ENCODE results near the gene FAM177B.

FAM177B gene

DNA sequence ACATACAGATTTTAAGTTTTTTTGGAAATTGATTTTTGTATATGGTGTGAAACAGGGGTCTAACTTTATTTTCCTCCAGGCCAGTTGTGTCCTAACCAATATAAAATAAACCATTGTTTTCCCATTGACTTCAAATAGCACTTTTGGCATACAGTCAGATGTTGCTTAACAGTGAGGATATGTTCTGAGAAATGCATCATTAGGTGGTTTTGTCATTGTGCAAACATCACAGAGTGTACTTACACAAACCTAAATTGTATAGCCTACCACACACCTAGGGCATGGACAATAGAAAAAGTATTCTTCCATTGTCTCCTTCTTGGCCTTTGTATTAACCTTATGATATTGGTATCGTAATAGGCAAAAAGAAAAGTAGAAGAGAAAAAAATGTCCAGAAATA, 40.5 kb downstream of the FAM177B start:
- TF ChIP-seq CEBPB (IDR thresholded peaks at IDR 0.05) (peak; percentile 52), TEAD4 (IDR thresholded peaks at IDR 0.05) (no peak)

DNA sequence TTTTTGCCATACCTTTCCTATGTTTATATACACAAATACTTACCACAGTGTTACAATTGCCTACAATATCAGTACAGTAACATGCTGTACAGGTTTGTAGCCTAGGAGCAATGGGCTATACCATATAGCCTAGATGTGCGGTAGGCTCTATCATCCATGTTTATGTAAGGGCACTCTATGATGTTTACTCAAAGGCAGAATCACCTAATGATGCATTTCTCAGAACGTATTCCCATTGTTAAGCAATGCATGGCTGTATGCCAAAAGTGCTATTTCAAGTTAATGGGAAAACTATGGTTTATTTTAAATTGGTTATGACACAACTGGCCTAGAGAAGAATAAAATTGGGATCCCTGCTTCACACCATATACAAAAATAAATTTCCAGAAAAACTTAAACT, 41.0 kb downstream of the FAM177B start:
- TF ChIP-seq TAF1 (IDR thresholded peaks at IDR 0.05; ENCODE audit: low read depth) (no peak), ZBTB7A (IDR thresholded peaks at IDR 0.05; ENCODE audit: low read depth) (no peak), TEAD4 (IDR thresholded peaks at IDR 0.05) (no peak), EP300 (IDR thresholded peaks at IDR 0.05; ENCODE audit: borderline replicate concordance) (no peak), EGR1 (IDR thresholded peaks at IDR 0.05) (no peak), CREB1 (IDR thresholded peaks at IDR 0.05; ENCODE audit: low read depth) (no peak), FOXM1 (IDR thresholded peaks at IDR 0.05; ENCODE audit: borderline replicate concordance, low read depth) (no peak), TCF12 (IDR thresholded peaks at IDR 0.05; ENCODE audit: low read depth) (no peak), CEBPB (IDR thresholded peaks at IDR 0.05) (peak; percentile 65), RAD21 (IDR thresholded peaks at IDR 0.05; ENCODE audit: low read depth) (no peak), NFIC (IDR thresholded peaks at IDR 0.05) (peak; percentile 54; the same call in 1 of the 2 replicates)
- TF ChIP-seq, protein P1, sequence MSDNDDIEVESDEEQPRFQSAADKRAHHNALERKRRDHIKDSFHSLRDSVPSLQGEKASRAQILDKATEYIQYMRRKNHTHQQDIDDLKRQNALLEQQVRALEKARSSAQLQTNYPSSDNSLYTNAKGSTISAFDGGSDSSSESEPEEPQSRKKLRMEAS (IDR thresholded peaks at IDR 0.05) = no peak
- TF ChIP-seq, protein P2, sequence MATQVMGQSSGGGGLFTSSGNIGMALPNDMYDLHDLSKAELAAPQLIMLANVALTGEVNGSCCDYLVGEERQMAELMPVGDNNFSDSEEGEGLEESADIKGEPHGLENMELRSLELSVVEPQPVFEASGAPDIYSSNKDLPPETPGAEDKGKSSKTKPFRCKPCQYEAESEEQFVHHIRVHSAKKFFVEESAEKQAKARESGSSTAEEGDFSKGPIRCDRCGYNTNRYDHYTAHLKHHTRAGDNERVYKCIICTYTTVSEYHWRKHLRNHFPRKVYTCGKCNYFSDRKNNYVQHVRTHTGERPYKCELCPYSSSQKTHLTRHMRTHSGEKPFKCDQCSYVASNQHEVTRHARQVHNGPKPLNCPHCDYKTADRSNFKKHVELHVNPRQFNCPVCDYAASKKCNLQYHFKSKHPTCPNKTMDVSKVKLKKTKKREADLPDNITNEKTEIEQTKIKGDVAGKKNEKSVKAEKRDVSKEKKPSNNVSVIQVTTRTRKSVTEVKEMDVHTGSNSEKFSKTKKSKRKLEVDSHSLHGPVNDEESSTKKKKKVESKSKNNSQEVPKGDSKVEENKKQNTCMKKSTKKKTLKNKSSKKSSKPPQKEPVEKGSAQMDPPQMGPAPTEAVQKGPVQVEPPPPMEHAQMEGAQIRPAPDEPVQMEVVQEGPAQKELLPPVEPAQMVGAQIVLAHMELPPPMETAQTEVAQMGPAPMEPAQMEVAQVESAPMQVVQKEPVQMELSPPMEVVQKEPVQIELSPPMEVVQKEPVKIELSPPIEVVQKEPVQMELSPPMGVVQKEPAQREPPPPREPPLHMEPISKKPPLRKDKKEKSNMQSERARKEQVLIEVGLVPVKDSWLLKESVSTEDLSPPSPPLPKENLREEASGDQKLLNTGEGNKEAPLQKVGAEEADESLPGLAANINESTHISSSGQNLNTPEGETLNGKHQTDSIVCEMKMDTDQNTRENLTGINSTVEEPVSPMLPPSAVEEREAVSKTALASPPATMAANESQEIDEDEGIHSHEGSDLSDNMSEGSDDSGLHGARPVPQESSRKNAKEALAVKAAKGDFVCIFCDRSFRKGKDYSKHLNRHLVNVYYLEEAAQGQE (IDR thresholded peaks at IDR 0.05; ENCODE audit: low read depth) = no peak

DNA sequence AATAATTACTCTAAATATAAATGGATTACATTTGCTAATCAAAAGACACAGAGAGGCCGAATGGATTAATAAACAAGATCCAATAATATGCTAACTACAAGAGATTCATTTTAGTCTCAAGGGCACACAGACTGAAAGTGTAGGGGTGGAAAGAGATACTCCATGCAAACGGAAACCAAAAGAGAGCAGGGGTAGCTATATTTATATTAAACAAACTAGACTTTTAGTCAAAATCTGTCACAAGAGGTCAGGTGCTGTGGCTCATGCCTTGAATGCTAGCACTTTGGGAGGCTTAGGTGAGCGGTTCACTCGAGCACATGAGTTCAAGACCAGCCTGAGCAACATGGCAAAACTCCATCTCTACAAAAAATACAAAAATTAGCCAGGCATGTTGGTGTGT, 44.2 kb downstream of the FAM177B start:
- TF ChIP-seq, protein P3, sequence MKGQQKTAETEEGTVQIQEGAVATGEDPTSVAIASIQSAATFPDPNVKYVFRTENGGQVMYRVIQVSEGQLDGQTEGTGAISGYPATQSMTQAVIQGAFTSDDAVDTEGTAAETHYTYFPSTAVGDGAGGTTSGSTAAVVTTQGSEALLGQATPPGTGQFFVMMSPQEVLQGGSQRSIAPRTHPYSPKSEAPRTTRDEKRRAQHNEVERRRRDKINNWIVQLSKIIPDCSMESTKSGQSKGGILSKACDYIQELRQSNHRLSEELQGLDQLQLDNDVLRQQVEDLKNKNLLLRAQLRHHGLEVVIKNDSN (IDR thresholded peaks at IDR 0.05) = no peak
- TF ChIP-seq CEBPB (IDR thresholded peaks at IDR 0.05) = no peak
- no peak for TF ChIP-seq RAD21 (IDR thresholded peaks at IDR 0.05; ENCODE audit: low read depth)
- TF ChIP-seq, protein P2 (IDR thresholded peaks at IDR 0.05; ENCODE audit: low read depth) = no peak
- no peak for TF ChIP-seq FOXM1 (IDR thresholded peaks at IDR 0.05; ENCODE audit: borderline replicate concordance, low read depth)
- TF ChIP-seq TCF12 (IDR thresholded peaks at IDR 0.05; ENCODE audit: low read depth) = no peak
- TF ChIP-seq ZBTB7A (IDR thresholded peaks at IDR 0.05; ENCODE audit: low read depth) = no peak
- no peak for TF ChIP-seq EGR1 (IDR thresholded peaks at IDR 0.05)
- no peak for TF ChIP-seq CREB1 (IDR thresholded peaks at IDR 0.05; ENCODE audit: low read depth)
- TF ChIP-seq EP300 (IDR thresholded peaks at IDR 0.05; ENCODE audit: borderline replicate concordance) = no peak
- no peak for TF ChIP-seq TAF1 (IDR thresholded peaks at IDR 0.05; ENCODE audit: low read depth)

DNA sequence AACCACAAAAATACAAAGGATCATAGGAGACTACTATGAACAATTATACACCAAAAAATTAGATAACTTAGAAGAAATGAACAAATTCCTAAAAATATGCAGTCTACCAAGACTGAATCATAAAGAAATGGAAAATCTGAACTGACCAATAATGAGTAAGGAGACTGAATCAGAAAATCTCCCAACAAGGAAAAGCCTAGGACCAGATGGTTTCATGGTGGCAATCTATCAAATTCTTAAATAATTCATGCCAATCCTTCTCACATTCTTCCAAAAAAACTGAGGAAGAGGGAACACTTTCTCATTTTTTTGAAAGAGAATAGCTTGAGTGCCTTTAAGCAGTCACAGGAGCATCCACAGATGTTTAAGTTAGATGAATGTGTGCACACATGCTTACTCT, 46.0 kb downstream of the FAM177B start:
- TF ChIP-seq TCF12 (IDR thresholded peaks at IDR 0.05; ENCODE audit: low read depth) (no peak), CREB1 (IDR thresholded peaks at IDR 0.05; ENCODE audit: low read depth) (no peak), ZBTB7A (IDR thresholded peaks at IDR 0.05; ENCODE audit: low read depth) (no peak), TEAD4 (IDR thresholded peaks at IDR 0.05) (no peak), NFIC (IDR thresholded peaks at IDR 0.05) (no peak), FOXM1 (IDR thresholded peaks at IDR 0.05; ENCODE audit: borderline replicate concordance, low read depth) (no peak), EP300 (IDR thresholded peaks at IDR 0.05; ENCODE audit: borderline replicate concordance) (no peak)
- TF ChIP-seq, protein P2 (IDR thresholded peaks at IDR 0.05; ENCODE audit: low read depth) = no peak
- TF ChIP-seq, protein P3 (IDR thresholded peaks at IDR 0.05) = no peak
- TF ChIP-seq, protein P1 (IDR thresholded peaks at IDR 0.05) = no peak

DNA sequence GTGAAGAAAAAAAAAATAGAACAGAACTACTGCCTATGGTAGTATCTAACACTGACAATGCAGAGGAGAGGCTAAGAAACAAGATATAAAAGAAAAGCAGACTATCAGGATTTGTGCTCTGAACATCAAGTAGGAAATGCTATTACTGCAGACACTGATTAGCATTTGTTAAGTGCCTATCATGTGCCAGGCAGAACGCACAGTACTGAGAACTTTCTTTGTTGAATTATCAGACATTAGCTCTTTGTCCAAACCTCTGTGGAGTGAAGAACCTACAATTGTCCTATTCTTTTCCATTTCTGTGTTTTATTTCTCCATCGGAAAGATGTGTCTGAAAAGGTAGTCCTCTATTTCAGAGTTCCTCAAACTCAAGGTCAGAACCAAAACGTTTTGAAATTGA, 47.4 kb downstream of the FAM177B start:
- no peak for TF ChIP-seq RAD21 (IDR thresholded peaks at IDR 0.05; ENCODE audit: low read depth)
- no peak for TF ChIP-seq CREB1 (IDR thresholded peaks at IDR 0.05; ENCODE audit: low read depth)
